ENCODE data around the gene FLT3. TPM values are rescaled to one million over a fixed set of nuclear protein-coding genes. Genes with fewer than 3 reads are reported as not detected.
"Not testable (repeated sequence)": the region's sequence is repeated elsewhere in the genome, so short reads cannot be mapped to it uniquely, and the experiment has no call there.

FLT3 gene
- total RNA-seq, 1 donor from 2014 or later = 0.58 TPM

DNA sequence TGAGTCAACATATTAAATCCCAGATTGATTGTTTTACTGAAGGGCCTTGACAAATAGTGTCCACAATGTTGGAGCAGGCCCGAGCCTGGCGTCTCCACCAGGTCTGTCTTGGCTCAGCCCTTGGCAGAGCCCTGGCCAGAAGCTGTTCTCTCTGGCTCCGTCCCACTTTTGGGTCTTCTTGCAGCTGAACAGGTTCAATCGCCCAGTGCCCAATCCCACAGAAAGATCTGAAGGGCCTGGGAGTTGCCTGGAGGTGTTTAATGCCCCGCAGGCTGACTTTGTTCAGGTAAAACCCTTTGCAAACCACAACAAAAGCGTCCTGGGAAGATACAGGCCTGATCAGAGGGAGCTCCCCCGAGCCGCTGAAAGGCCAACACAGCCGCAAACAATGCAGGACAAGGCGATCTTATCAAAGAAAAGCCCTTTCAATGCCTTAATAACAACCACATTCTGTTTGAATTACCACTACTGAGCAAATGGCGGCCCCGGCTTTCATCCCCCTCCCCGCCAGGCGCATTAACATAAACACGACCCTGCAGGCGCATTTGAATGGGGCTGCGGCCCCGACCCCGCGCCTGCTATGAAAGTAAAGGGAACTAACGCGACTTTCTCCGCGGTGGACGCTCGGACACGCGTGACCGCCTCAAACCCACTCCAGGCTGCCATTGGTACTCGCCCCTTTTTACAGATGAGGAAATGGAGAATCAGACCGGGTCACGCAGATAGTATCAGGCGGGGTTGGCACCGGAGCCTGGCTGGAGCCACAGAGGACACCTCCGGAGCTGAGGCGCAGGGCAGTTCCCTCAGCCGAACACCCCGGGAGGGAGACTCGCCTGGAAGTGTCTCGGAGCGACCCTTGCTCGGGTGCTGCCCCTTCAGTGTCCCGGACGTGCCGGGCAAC lies 134.4 kb downstream of the FLT3 start:
- Mint-ChIP-seq H3K4me3 (peak overlapping the region; percentile 30), H3K27ac (no peak overlapping the region), H3K27me3 (ENCODE audit: low read depth) (peaks cover 99% of the 10 kb centered on the region), H3K36me3 (no peaks in the 10 kb centered on the region), H3K9me3 (no peaks in the 10 kb centered on the region), H3K4me1 (peaks cover 32% of the 10 kb centered on the region)
- DNase-seq (ENCODE audit: low spot score in 2 of 2, unreplicated experiment in 2 of 2) = no peak
- TF ChIP-seq, protein P1, sequence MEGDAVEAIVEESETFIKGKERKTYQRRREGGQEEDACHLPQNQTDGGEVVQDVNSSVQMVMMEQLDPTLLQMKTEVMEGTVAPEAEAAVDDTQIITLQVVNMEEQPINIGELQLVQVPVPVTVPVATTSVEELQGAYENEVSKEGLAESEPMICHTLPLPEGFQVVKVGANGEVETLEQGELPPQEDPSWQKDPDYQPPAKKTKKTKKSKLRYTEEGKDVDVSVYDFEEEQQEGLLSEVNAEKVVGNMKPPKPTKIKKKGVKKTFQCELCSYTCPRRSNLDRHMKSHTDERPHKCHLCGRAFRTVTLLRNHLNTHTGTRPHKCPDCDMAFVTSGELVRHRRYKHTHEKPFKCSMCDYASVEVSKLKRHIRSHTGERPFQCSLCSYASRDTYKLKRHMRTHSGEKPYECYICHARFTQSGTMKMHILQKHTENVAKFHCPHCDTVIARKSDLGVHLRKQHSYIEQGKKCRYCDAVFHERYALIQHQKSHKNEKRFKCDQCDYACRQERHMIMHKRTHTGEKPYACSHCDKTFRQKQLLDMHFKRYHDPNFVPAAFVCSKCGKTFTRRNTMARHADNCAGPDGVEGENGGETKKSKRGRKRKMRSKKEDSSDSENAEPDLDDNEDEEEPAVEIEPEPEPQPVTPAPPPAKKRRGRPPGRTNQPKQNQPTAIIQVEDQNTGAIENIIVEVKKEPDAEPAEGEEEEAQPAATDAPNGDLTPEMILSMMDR (IDR thresholded peaks at IDR 0.05; ENCODE audit: unreplicated experiment) = no peak

DNA sequence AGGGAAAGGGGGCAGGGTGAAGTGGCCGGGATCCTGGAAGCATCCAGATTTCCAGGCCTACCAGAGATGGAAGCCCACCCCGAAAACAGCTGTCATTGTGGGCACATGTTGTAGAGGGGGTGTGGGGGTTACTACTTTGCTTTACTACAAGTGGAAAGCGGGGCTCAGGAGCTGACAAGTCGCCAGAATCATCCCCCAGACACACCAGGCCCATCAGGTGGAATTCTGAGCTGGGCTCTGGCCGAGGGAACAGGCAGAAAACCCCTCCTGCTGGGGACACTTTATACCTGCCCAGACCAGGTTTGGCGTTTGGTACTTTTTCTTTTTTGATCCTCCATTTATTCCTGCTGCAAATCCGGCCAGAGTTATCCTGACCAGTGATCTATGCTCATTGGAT lies 135.0 kb downstream of the FLT3 start:
- no peak for DNase-seq (ENCODE audit: low spot score in 2 of 2, unreplicated experiment in 2 of 2)
- Mint-ChIP-seq H3K4me3 (no peak overlapping the region), H3K4me1 (peaks cover 35% of the 10 kb centered on the region), H3K27me3 (ENCODE audit: low read depth) (peaks cover 98% of the 10 kb centered on the region), H3K27ac (no peak overlapping the region), H3K36me3 (no peaks in the 10 kb centered on the region), H3K9me3 (no peaks in the 10 kb centered on the region)
- TF ChIP-seq, protein P1 (IDR thresholded peaks at IDR 0.05; ENCODE audit: unreplicated experiment) = no peak

DNA sequence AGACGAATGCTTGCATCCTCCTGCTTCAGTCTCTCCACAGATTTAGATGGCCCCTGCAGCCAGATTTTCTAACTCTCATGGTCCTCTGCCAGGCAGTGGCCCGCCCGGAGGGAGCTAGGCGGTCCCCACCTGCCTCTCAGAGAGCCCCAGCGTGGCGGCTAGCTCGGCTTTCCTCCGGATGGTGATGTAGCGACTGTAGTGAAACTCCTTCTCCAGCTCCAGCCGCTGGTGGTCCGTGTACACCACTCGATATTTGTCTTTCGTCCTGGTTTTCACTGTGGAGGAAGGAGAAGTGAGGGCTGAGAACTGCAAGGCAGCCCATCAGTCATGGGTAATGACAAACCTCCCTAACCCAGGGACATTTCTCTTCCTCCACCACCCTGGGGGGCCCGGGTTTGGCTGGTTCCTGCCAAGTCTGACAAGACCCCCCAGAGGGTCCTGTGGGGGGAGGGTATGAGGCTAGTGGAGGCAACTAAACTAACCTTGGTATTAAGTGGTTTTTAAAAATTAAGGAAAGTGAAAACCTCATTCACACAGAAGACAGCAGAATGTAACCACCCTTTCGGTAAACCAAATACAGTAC lies 135.5 kb downstream of the FLT3 start:
- H3K27me3 Mint-ChIP-seq (ENCODE audit: low read depth) = peaks cover 98% of the 10 kb centered on the region
- TF ChIP-seq, protein P1 (IDR thresholded peaks at IDR 0.05; ENCODE audit: unreplicated experiment) = no peak
- no peaks in the 10 kb centered on the region for H3K9me3 Mint-ChIP-seq
- no peak for DNase-seq (ENCODE audit: low spot score in 2 of 2, unreplicated experiment in 2 of 2)
- H3K4me3 Mint-ChIP-seq = no peak overlapping the region
- no peaks in the 10 kb centered on the region for H3K36me3 Mint-ChIP-seq
- no peak overlapping the region for H3K27ac Mint-ChIP-seq
- peaks cover 38% of the 10 kb centered on the region for H3K4me1 Mint-ChIP-seq

DNA sequence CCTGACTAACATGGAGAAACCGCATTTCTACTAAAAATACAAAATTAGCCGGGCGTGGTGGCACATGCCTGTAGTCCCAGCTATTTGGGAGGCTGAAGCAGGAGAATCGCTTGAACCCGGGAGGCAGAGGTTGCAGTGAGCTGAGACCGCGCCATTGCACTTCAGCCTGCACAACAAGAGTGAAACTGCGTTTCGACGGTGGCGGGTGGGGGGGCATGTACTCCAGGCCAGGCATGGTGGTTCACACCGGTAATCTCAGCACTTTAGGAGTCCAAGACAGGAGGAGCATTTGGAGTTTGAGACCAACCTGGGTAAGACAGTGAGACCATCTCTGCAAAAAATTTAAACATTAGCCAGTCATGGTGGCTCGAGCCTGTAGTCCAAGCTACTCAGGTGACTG lies 136.2 kb downstream of the FLT3 start:
- H3K27ac Mint-ChIP-seq; H3K36me3 Mint-ChIP-seq; DNase-seq (ENCODE audit: low spot score in 2 of 2, unreplicated experiment in 2 of 2); H3K4me3 Mint-ChIP-seq; H3K9me3 Mint-ChIP-seq: not testable (repeated sequence)
- Mint-ChIP-seq H3K4me1 (peaks cover 36% of the 10 kb centered on the region), H3K27me3 (ENCODE audit: low read depth) (peaks cover 98% of the 10 kb centered on the region)

DNA sequence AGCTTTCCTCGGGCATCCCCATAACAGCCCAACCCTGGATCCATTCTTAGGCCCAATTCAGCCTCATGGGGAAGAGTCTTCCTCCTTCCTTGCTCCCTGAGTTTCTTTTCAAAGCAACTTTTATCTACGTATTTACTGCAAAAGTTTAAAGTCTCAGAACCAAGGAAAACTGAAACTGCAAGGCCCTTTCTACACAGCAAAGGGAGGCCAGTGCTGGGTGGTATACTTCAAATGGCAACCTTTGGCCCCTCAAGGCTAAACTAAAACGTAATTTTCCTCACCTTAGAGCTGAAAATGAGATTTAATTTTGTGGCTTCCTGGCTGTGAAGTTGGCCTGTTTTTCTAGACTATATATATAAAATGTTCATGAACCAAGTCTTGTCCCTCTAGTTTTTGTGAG lies 136.9 kb downstream of the FLT3 start:
- Mint-ChIP-seq H3K36me3 (no peaks in the 10 kb centered on the region), H3K27ac (no peak overlapping the region), H3K27me3 (ENCODE audit: low read depth) (peaks cover 97% of the 10 kb centered on the region), H3K4me1 (peaks cover 34% of the 10 kb centered on the region), H3K4me3 (no peak overlapping the region), H3K9me3 (no peaks in the 10 kb centered on the region)
- no peak for DNase-seq (ENCODE audit: low spot score in 2 of 2, unreplicated experiment in 2 of 2)
- TF ChIP-seq, protein P1 (IDR thresholded peaks at IDR 0.05; ENCODE audit: unreplicated experiment) = no peak

DNA sequence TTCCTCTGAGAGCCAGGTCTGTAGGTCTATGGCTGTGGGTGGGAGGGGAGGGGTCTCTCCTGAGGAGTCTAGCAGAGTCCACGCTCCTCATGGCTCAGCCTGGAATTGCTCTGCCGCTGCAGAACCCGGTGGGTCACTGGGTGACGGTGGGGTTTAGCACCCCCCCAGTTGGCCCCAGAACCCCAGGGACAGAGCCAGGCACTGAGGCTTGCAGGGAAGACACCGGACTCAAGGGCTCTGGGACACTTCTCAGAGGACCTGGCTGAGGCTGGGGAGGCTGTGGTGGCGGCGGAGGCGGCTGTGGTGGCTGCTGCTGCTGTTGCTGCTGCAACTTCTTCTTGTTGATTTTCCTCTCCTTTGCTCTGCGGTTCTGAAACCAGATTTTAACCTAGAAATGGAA lies 137.4 kb downstream of the FLT3 start:
- H3K4me1 Mint-ChIP-seq = peaks cover 33% of the 10 kb centered on the region
- no peak overlapping the region for H3K4me3 Mint-ChIP-seq
- no peaks in the 10 kb centered on the region for H3K9me3 Mint-ChIP-seq
- H3K36me3 Mint-ChIP-seq = no peaks in the 10 kb centered on the region
- TF ChIP-seq, protein P1 (IDR thresholded peaks at IDR 0.05; ENCODE audit: unreplicated experiment) = no peak
- no peak overlapping the region for H3K27ac Mint-ChIP-seq
- DNase-seq (ENCODE audit: low spot score in 2 of 2, unreplicated experiment in 2 of 2) = no peak
- H3K27me3 Mint-ChIP-seq (ENCODE audit: low read depth) = peaks cover 97% of the 10 kb centered on the region
